Skeletal muscle satellite cell (primary cell): Measurements from ENCODE around the gene TM4SF20.

ENCODE experiments used
- H3K27me3 ChIP-seq: 2 replicates; pipeline ENCODE4 v1.7.0; 2013; ENCODE audit warnings: low read length; ENCODE audit not compliant: control insufficient read depth, insufficient read depth
- H3K36me3 ChIP-seq: 2 replicates; pipeline ENCODE4 v1.7.0; 2013; ENCODE audit warnings: mild to moderate bottlenecking, control low read depth, low read length; ENCODE audit not compliant: insufficient read depth
- H3K4me1 ChIP-seq: 2 replicates; pipeline ENCODE4 v1.7.0; 2013; ENCODE audit warnings: low read length; ENCODE audit not compliant: control insufficient read depth, insufficient read depth
- H3K4me2 ChIP-seq: 2 replicates; pipeline ENCODE4 v1.7.0; 2013; ENCODE audit warnings: mild to moderate bottlenecking, low read length
- H3K4me3 ChIP-seq: 2 replicates; pipeline ENCODE4 v1.7.0; 2013; ENCODE audit warnings: low read length
- H3K9ac ChIP-seq: 2 replicates; pipeline ENCODE4 v1.7.0; 2013; ENCODE audit warnings: mild to moderate bottlenecking, low read depth, low read length, moderate library complexity
- H3K9me3 ChIP-seq: replicated peaks from 2 replicates; pipeline ENCODE4 v1.7.0; 2013; ENCODE audit warnings: mild to moderate bottlenecking, control low read depth, low read length

The TM4SF20 gene

GRCh38 chr2:227326783-227327182 lies 52.3 kb downstream of the TM4SF20 start:
- no peaks in the 10 kb centered on the region for H3K27me3 ChIP-seq
- peak overlapping the region; percentile 81 for H3K4me2 ChIP-seq
- peak overlapping the region; percentile 99 for H3K4me3 ChIP-seq
- no peaks in the 10 kb centered on the region for H3K9me3 ChIP-seq
- H3K36me3 ChIP-seq = peaks cover 20% of the 10 kb centered on the region
- H3K4me1 ChIP-seq = peaks cover 17% of the 10 kb centered on the region
- H3K9ac ChIP-seq = peak overlapping the region; percentile 99

- Histone ChIP-seq H3K4me2 (peak overlapping the region; percentile 81), H3K36me3 (peaks cover 11% of the 10 kb centered on the region), H3K4me1 (peaks cover 17% of the 10 kb centered on the region), H3K27me3 (no peaks in the 10 kb centered on the region), H3K4me3 (peak overlapping the region; percentile 99), H3K9me3 (no peaks in the 10 kb centered on the region), H3K9ac (peak overlapping the region; percentile 99)
Observed at GRCh38 chr2:227325839-227326195, 53.3 kb downstream of the TM4SF20 start.

- peaks cover 5% of the 10 kb centered on the region for H3K36me3 ChIP-seq
- no peaks in the 10 kb centered on the region for H3K9me3 ChIP-seq
- no peaks in the 10 kb centered on the region for H3K27me3 ChIP-seq
- H3K4me3 ChIP-seq = peak within 1 kb of the TSS; percentile 99
- H3K4me2 ChIP-seq = peak within 1 kb of the TSS; percentile 81
- peak within 1 kb of the TSS; percentile 99 for H3K9ac ChIP-seq
- peaks cover 17% of the 10 kb centered on the region for H3K4me1 ChIP-seq
Observed at GRCh38 chr2:227324995-227325838, 53.9 kb downstream of the TM4SF20 start, which contains the start of gene MFF. MFF (plus strand) TSS chr2:227325251; CDS start chr2:227330666, 5,415 bp downstream.

- Histone ChIP-seq H3K9ac (peak overlapping the region; percentile 99), H3K4me1 (peaks cover 17% of the 10 kb centered on the region), H3K4me2 (peak overlapping the region; percentile 81), H3K36me3 (peaks cover 2% of the 10 kb centered on the region), H3K4me3 (peak overlapping the region; percentile 99), H3K9me3 (no peaks in the 10 kb centered on the region), H3K27me3 (no peaks in the 10 kb centered on the region)
Observed at GRCh38 chr2:227324642-227324994, 54.5 kb downstream of the TM4SF20 start.

GRCh38 chr2:227323818-227324217 lies 55.3 kb downstream of the TM4SF20 start:
- Histone ChIP-seq H3K4me2 (no peak overlapping the region), H3K9ac (no peak overlapping the region), H3K4me3 (no peak overlapping the region), H3K27me3 (no peaks in the 10 kb centered on the region), H3K4me1 (peaks cover 17% of the 10 kb centered on the region), H3K9me3 (no peaks in the 10 kb centered on the region), H3K36me3 (no peaks in the 10 kb centered on the region)

GRCh38 chr2:227322530-227323205 lies 56.4 kb downstream of the TM4SF20 start:
- no peaks in the 10 kb centered on the region for H3K27me3 ChIP-seq
- H3K4me1 ChIP-seq = peaks cover 16% of the 10 kb centered on the region
- no peak overlapping the region for H3K4me2 ChIP-seq
- H3K36me3 ChIP-seq = no peaks in the 10 kb centered on the region
- no peak overlapping the region for H3K4me3 ChIP-seq
- H3K9ac ChIP-seq = no peak overlapping the region
- no peaks in the 10 kb centered on the region for H3K9me3 ChIP-seq

- no peaks in the 10 kb centered on the region for H3K36me3 ChIP-seq
- no peak overlapping the region for H3K9ac ChIP-seq
Observed at GRCh38 chr2:227320305-227321094, 58.6 kb downstream of the TM4SF20 start.

GRCh38 chr2:227317834-227318233 lies 61.3 kb downstream of the TM4SF20 start:
- Histone ChIP-seq H3K4me3 (no peak overlapping the region), H3K9ac (no peak overlapping the region), H3K27me3 (no peaks in the 10 kb centered on the region), H3K36me3 (no peaks in the 10 kb centered on the region), H3K4me2 (no peak overlapping the region), H3K4me1 (no peaks in the 10 kb centered on the region), H3K9me3 (no peaks in the 10 kb centered on the region)

More at GRCh38 chr2:227320305-227321094, 58.6 kb downstream of the TM4SF20 start:
- Histone ChIP-seq H3K4me3 (no peak overlapping the region), H3K27me3 (no peaks in the 10 kb centered on the region), H3K4me1 (peaks cover 5% of the 10 kb centered on the region), H3K9me3 (no peaks in the 10 kb centered on the region), H3K4me2 (no peak overlapping the region)

- Histone ChIP-seq H3K4me2 (no peak overlapping the region), H3K27me3 (no peaks in the 10 kb centered on the region), H3K4me3 (no peak overlapping the region)
Observed at GRCh38 chr2:227313310-227313709, 65.8 kb downstream of the TM4SF20 start.

GRCh38 chr2:227312579-227312978 lies 66.5 kb downstream of the TM4SF20 start:
- H3K9me3 ChIP-seq = no peaks in the 10 kb centered on the region
- no peaks in the 10 kb centered on the region for H3K27me3 ChIP-seq
- no peaks in the 10 kb centered on the region for H3K4me1 ChIP-seq
- H3K4me2 ChIP-seq = no peak overlapping the region
- no peak overlapping the region for H3K9ac ChIP-seq
- H3K36me3 ChIP-seq = no peaks in the 10 kb centered on the region
- no peak overlapping the region for H3K4me3 ChIP-seq

More at GRCh38 chr2:227313310-227313709, 65.8 kb downstream of the TM4SF20 start:
- no peak overlapping the region for H3K9ac ChIP-seq
- H3K36me3 ChIP-seq = no peaks in the 10 kb centered on the region
- H3K4me1 ChIP-seq = no peaks in the 10 kb centered on the region
- no peaks in the 10 kb centered on the region for H3K9me3 ChIP-seq
